Measurements from ENCODE around the gene RHBDD1.

Gene RHBDD1, protein sequence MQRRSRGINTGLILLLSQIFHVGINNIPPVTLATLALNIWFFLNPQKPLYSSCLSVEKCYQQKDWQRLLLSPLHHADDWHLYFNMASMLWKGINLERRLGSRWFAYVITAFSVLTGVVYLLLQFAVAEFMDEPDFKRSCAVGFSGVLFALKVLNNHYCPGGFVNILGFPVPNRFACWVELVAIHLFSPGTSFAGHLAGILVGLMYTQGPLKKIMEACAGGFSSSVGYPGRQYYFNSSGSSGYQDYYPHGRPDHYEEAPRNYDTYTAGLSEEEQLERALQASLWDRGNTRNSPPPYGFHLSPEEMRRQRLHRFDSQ

DNA sequence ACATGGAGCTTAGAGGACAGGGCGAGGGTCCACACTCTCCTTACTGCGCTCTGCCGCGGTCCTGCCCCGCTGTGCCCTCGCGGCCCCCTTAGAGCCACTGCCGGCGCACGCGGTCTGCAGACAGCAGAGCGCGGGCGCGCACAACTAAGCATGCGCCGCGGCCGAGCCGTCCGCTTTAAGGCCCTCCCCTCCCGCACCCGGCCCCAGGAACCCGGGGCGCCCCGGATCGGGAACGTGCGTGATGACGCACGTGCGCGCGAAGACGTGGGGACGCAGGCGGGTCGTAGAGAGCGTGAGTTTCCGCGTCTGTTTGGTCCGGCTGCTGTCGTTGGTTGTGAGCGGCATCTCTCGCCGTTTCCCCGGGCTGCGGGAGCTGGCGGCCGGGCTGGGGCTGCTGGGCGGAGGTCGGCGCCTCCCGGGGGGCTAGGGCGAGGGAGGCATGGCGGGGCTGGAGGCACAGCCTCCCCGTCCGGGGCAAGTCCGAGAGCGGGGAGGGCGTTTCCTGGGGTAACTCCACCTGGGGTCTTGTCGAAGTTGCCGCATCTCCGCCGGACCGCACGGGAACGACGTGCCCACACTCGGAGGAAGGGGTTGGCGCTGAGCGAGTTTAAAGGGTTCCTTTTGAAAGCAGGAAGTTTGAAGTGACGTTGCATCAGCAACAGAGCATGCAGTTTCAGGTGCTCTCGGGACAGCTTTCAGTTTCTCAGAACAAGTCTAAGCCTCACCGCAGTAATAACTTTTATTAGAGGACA, at the start of gene RHBDD1:
RHBDD1 (plus strand) TSS at position 259 of the 752 bp plus-strand sequence. CDS start 28,640 bp downstream, outside the sequence.
- DNase-seq, result peak; percentile 93

DNA sequence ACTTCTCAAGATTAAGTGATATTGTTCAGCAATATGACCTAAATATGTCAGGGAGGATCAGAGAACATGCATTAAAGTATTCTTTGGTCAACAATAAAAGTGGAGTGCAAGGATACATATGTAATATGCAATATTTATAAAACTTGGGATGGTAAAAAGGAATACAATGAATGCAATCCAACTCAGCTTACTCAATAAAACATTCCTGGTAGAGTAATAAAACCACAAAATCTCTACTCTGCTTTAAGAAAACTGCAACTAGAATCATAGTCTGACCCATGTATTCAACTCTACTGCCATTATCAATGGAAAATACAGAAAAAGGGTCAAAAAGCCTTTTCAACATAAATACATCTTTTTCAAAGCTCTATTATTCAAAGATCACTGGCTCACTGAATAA, 47.8 kb upstream of the RHBDD1 start:
- DNase-seq, result no peak

GRCh38 chr2:226788881-226789490, 46.9 kb upstream of the RHBDD1 start:
- no peak for DNase-seq

- DNase-seq, result no peak
Measured at GRCh38 chr2:226790011-226790410, 45.8 kb upstream of the RHBDD1 start.

GRCh38 chr2:226790431-226790830, 45.4 kb upstream of the RHBDD1 start:
- DNase-seq, result no peak

GRCh38 chr2:226791056-226791486, 44.8 kb upstream of the RHBDD1 start:
- no peak for DNase-seq

DNA sequence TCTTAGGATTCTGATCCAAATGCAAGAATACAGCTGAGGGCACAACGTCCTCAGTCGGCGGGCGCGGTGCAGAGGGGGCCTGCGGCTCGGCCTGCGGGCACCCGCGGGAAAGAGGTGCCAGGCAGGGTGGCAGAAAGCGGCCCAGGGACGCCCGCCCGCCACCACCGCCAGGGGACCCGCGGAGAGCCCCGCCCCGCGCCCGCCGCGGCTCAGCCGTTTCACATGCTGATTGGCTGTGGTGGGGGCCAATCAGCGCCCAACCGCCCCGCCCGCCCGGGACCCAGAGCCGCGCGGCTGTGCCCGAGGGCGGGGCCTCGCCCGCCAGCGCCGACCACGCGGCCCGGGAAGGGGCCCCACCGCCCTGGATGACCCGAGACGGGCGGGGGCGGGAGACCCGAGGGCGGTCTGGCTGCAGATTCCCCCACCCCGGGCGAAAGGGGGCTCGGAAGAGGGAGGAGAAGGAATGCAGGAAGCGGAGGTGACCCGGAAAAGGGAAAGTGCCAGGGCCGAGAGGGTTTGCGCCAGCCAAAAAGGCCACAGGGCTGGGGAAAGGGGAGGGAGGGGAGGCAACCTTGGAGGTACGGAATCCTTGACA, 44.3 kb upstream of the RHBDD1 start:
- peak; percentile 92 for DNase-seq

DNA sequence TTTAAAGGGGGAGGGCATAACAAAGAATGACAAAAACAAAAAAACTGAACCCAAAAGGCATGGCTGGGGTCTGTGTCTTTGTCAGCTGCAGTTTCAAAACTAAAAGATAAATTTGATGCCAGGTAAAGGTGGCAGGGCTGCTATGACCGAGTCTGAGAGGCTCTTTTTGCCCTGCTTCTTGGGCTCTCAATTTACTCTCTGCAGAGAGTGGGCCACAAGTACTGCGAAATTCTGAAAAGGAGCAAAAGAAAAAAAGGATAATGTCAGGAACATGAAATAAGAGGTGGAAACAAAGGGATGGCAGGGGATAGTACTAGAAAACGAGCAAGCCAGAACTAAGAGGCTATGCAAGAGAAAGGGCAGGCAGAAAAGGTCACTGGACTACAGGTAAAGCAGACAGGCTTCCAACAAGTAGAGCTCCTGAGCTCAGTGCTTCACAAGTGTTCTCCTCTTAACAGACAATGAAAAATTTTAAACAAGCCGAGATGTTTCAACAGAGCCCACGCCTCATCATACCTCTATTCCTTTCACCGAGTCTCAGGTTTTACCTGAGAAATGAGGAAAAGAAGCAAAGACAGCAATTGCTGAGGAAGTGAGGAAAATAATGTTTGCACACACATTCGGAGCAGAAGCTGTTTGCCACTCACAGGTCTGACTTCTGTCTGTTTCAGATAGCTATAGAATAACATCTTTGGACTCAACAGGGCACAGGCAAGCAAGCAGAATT, 43.5 kb upstream of the RHBDD1 start:
- no peak for DNase-seq

GRCh38 chr2:226793646-226794045, 42.2 kb upstream of the RHBDD1 start:
- no peak for DNase-seq

DNA sequence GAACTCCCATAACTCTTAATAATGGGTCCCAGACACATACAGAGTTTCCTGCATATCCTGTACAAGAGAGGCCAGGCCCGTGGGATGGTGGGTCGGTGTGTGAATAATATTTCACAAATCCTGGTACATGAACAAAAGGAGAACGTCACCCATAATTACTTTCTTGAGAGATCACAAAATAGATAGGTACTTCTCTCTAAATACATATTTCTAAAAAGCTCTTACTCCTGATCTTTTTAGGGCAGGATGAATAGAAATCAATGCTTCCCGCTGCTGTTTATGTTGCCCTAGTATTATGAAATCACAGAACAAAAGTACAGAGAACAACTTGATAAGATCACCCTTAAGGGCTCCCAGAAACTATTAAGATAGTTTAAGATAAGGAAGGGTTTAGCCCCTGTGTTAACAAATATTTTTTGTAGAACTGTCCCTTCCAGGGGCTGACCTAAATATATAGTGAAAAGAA, 41.6 kb upstream of the RHBDD1 start:
- no peak for DNase-seq

GRCh38 chr2:226794751-226795171, 41.1 kb upstream of the RHBDD1 start:
- DNase-seq, result no peak

DNA sequence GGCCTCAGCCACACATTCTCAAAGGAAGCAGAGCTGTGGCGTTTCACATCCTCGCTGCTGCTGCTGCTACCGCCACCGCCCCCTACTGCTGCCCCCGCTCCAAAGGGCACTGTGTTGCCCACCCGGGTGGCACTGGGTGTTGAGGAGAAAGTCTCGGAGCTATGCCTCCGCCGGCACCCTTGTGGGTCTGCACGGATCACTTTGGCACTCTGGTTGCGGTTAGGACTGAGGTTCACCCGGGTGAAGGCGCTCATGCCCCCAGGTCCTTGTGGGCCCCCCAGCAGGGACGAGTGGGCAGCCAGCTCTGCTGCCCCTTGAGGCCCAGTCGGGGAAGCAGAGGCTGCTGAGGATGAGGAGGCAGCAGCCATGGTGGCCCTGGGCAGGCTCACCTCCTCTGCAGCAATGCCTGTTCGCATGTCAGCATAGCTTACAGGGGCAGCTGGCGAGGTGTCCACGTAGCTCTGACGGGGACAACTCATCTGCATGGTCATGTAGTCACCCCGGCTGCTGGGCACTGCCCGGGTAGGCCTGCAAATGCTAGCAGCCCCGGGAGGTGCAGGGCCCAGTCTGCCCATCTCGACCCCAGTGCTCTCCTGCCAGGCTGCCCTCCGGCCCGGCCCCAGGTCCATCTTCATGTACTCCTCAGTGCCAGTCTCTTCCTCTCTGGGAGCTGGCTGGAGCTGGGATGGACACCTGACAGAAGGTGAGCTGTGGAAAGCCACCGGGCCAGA, 40.4 kb upstream of the RHBDD1 start:
- DNase-seq, result no peak

DNA sequence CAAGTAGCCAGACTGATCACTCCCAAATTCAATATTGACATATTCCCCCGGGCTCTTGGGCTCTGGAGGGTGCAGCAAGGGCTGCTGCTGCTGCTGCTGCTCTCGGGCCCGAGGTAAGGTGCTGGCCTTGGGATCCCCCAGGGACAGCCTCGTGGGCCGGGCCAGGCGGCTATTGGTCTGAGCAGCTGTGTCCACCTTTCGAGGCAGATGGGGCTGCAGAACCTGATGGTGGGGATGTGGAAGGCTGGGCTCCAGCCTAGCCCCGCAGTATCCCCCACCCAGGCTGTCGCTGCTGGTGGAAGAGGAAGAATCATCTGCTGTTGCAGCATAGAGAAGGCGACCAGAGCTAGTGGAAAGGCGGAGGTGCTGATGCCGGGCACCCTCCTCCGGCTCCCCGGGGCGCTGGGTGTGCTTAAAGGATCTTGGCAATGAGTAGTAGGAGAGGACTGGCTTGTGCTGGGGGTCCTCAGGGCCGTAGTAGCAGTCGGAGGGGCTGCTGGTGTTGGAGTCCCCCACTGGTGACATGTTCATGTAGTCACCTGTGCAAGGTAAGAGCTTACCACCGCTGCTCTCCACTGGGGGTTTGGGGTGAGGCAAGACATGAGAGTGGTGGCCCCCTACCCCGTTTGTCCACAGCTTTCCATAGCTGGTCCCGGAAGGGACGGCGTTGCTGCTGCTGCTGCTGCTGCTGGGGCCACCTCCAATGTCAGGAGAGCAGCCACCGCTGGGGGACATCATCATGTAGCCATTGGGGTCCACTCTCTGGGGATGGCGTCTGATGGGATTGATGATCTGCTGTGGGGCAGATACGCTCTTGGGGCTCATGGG, 39.6 kb upstream of the RHBDD1 start:
- no peak for DNase-seq

DNA sequence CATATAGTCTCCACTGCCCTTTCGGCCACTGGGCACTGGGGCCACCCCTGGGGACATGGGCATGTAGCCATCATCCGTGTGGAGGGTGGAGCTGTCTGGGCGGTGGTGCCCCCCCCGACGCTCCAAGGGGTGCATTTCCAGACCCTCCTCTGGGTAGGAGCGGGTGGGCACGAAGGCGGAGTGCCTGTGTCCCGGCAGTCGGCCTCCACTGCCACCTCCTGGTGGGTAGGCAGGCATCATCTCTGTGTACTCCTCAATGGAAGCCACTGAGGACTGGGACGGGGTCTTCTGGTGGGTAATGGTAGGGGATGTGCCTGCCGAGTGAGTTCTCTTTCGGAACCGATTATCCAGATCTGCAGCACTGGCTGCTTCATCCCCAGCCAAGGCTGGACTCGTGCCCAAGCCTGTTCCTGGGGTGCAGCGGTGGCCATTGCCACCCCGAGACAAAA, 39.0 kb upstream of the RHBDD1 start:
- no peak for DNase-seq

DNA sequence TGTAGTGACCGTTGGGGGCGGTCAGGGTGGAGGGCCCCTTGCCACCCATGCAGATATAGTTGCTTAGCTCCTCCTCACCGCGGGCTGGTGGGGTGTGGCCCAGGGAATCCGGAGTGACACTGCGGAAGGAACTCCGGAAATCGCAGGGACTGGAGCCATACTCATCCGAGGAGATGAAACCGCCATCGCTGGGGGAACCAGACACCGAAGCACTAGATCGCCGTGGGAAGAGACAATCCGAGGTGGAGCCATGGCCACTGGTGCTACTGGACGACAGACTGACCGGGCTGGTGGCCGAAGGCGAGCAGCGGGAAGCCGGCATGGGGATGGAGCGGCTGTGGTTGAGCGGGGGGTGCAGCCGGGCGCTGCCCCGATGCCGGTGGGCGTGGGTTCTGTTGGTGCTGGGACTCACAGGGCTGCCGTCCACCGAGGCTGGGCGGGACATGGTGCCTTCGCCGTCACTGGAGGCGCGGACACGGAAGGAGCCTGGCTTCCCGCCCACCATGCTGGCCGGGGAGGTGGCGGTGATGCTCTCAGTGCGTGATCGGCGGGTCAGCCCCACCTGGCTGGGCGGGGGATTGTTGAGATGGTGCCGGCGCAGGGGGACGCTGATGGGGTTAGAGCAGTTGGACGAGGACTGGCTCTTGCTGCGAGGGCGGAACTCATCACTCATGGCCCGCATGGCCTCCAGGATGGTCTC, 38.4 kb upstream of the RHBDD1 start:
- DNase-seq, result no peak

DNA sequence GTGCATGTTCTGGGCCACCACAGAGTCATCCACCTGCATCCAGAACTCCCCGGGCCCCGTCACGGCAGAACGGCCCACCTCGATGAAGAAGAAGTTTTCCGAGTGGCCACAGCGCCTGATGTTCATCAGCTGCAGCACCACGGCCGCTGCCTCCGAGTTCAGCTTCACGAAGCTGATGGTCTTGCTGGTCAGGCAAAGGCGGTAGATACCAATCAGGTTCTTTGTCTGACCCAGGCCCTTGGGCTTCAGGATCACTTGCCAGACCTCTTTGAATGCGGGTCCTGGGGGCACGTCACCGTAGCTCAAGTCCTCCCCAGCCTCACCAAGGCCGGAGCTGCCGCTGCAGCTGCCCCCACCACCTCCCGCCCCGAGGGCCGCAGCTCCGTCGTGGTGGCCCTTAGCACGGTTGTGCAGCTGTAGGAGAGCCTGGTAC, 37.8 kb upstream of the RHBDD1 start:
- no peak for DNase-seq

GRCh38 chr2:226798422-226799210, 37.2 kb upstream of the RHBDD1 start:
- peak; percentile 43 for DNase-seq

GRCh38 chr2:226799211-226799975, 36.5 kb upstream of the RHBDD1 start, which contains the start of gene IRS1:
Gene IRS1, minus strand, starts transcription at chr2:226799820. Its CDS starts 1,082 bp downstream, at chr2:226798738.
- peak; percentile 64 for DNase-seq
